NCI-H69 (cell line): ENCODE data around the gene SORBS2.
"Not testable (repeated sequence)": the region's sequence is repeated elsewhere in the genome, so short reads cannot be mapped to it uniquely, and the experiment has no call there.

Experiments used
- DNase-seq: peaks from one replicate; lab custom pipeline; 2025; lab: John Stamatoyannopoulos, UW

Gene SORBS2, protein sequence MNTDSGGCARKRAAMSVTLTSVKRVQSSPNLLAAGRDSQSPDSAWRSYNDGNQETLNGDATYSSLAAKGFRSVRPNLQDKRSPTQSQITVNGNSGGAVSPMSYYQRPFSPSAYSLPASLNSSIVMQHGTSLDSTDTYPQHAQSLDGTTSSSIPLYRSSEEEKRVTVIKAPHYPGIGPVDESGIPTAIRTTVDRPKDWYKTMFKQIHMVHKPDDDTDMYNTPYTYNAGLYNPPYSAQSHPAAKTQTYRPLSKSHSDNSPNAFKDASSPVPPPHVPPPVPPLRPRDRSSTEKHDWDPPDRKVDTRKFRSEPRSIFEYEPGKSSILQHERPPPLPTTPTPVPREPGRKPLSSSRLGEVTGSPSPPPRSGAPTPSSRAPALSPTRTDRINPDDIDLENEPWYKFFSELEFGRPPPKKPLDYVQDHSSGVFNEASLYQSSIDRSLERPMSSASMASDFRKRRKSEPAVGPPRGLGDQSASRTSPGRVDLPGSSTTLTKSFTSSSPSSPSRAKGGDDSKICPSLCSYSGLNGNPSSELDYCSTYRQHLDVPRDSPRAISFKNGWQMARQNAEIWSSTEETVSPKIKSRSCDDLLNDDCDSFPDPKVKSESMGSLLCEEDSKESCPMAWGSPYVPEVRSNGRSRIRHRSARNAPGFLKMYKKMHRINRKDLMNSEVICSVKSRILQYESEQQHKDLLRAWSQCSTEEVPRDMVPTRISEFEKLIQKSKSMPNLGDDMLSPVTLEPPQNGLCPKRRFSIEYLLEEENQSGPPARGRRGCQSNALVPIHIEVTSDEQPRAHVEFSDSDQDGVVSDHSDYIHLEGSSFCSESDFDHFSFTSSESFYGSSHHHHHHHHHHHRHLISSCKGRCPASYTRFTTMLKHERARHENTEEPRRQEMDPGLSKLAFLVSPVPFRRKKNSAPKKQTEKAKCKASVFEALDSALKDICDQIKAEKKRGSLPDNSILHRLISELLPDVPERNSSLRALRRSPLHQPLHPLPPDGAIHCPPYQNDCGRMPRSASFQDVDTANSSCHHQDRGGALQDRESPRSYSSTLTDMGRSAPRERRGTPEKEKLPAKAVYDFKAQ (N-terminal part only)

DNA sequence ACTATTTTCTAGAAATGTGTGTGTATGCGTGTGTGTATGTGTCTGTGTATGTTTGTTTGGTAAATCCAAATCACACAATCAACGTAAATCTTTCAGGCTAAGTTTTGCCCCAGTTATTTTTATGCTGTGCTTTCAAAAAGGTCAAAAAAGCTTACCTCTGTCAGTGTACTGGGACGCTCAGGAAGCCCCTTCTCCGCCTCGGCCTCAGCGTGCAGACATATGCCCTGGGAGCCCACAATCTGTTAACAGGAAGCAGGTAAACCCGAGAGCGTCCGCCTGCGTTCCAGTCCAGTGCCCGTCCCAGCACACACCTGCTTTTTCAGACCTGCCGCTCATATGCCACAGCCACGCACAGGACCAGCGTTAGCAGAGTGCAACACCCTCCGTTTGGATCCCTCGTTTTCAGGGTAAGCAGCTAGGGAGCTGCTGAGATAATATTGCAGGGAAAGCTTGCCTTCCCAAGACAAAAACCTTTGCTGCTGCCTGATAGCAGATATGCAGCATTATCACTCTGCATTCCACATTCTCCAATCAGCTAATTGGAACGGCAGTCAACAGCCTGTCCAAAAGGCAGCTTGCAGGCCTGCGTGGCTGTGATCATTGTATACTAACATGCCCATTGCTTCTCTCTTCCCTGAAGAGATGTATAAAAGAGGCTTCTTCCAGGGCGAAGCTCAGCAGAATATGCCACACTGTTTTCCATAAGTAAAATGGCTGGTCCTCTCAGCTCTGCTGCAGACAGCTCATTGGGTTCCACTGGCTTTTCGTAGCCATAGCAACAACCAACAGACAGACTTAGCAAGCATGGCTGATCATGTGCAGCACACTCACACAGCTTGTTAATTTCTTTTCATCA is at the start of gene SORBS2:
Gene SORBS2 (minus strand): TSS at position 686 of the 856 bp plus-strand sequence. CDS start 121,623 bp downstream, outside the sequence.
- DNase-seq, result peak; percentile 49

DNA sequence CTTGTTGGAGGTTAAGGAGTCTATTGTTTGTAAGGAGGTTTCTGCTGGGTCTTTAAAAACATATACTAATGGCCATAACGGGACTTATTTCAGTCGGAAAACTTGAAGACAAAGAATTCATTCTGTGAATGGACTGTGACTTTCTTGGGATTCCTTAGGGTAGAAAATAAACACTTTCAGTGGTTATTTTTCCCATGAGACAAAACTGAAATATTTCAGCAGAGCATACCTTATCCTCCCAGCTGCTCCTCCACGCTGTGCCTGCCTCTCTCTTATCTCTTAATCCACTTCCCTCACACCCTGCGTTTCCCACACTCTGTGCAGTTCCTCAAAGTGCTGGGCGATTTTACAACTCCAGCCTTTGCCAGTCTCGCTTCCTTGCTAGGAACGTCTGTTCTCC is 47.1 kb upstream of the SORBS2 start:
- DNase-seq, result no peak

DNA sequence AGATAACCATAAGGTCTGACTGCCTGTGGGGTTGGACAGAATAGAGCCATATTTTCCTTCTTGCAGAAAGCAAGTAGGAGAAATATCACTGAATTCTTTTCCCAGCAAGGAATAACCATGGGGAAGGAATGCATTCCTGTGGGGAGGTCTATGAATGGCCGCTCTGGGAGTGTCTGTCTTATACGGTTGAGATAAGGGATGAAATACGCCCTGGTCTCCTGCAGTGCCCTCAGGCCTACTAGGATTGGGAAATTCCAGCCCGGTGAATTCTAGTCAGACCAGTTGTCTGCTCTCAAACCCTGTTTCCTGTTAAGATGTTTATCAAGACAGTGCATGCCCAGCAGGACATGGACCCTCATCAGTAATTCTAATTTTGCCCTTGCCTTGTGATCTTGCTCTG is 45.6 kb upstream of the SORBS2 start:
- not testable (repeated sequence) for DNase-seq

- DNase-seq, result no peak
Measured at GRCh38 chr4:185853841-185854240, 41.8 kb upstream of the SORBS2 start.

GRCh38 chr4:185852961-185853360 is 41.0 kb upstream of the SORBS2 start:
- no peak for DNase-seq

DNA sequence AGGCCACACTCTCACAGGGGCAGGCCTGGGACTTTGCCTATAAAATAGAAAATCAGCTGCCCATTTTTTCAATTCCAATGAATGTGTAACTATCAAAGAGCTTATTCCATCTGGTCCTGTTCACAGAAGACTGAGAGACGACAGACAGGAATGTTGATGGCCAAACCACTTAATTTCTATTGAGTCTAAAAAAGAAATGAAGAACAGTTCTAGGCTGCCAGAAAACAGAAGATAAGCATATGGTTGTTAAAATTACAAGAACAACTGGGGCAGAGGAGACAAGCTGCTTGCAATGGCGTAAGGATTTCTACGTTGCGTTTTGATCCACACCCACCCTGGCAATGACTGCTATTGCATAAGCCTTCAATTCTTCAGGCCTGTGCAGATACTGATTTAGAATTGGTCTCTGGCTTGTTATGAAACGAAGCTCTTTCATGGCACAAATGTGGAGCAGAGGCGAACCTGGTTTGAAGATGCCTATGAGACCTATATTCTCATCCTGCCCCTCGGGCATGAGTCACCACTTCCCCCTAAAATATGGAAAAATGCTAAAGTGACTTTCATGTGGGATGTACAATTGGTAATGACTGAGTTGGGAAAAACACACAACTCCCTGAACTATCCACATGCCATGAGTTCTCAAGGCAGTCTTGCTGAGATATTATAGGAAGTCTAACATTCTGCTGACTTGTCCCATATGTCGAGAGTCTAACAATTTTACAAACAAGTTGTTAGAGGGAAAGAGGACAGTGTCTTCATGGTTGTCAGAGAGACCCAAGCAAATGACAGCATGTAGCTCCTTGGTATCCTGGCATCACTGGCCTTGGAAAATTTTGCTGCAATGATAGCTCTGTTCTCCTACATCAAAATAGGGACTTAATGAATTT is 37.9 kb upstream of the SORBS2 start:
- DNase-seq, result no peak

DNA sequence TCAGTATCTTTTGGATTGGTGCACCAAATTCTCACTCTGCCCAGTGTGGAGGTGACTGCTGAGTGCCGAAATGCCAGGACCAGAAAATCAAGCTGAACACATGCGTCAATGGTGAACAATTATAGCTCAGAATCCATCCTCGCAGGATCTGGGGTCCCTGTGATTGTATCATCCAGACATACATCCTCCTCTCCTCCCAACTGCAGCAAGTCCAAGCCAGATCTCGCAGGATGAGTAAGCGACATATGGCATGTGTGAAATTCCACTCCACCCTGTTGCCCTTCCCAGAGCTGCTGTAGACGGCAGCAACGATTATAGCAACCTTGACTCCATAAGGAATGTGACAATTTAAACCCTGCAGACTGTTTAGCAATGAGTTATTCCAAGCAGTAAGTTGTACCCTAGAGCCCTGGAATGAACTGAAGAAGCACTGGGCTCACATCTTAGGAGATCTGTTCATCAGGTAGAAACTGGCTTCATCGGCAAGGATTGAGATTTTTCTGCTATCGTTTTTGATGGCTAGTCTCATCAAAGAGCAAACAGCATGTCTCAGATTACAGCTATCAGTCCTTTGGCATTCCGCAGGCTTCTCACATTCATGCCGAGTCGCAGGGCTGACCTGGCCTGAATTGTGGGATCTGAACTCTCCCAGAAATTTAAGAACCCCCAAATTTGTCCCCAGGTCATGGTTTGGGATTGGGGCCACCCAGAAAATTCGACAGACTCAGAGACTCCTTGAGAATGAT is 35.5 kb upstream of the SORBS2 start:
- DNase-seq, result no peak

DNA sequence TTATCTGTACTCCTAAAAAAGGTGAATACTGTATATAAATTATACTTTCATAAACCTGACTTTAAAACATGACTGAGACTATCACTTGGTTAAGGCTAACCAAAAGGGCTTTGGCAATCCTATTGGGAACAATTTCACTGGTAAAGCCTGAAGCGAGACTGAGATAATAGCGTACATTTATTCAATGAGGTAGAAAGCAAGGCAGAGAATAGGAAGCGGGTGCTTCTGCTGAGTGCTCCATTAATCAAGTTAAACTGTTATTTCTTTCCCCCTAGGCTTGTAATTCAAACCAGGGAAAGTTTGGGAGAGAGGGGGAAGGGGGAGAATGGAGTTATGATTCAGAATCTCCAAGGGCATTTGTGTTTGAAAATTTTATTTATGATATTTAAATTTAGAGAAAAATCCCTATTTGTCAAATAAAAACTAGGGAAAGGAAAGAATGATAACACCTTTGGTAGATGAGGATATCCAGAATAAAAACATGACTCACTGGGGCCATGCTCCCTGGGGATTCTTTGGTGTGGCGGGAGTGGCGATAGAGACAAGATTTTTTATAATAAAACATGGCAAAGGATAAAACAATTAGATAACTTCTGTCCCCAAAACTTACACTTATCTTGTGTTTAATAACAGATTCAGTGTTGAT is 34.6 kb upstream of the SORBS2 start:
- no peak for DNase-seq

- no peak for DNase-seq
Measured at GRCh38 chr4:185845966-185846365, 34.0 kb upstream of the SORBS2 start.

DNA sequence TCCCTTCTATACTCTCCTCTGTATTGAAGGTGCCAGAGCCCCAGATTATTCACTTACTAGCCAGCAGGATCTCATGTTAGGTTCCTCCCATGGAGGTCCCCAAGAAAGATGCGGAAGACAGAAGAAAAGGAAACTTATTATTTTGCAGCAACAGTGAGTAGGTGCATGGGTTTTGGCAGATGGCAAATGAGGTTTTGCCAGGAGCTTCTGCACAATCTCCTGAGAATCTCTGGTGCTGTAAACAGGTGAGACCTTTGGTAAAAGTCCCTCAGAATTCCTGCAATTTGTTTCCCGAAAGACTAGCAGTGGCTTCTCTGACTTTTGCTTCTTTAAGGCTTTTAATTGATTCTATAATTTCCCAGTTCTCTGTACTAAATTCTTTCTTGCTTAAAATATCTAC is 29.5 kb upstream of the SORBS2 start:
- no peak for DNase-seq

GRCh38 chr4:185840953-185841352 is 29.0 kb upstream of the SORBS2 start:
- no peak for DNase-seq

- no peak for DNase-seq
Measured at GRCh38 chr4:185840201-185840600, 28.2 kb upstream of the SORBS2 start.

DNA sequence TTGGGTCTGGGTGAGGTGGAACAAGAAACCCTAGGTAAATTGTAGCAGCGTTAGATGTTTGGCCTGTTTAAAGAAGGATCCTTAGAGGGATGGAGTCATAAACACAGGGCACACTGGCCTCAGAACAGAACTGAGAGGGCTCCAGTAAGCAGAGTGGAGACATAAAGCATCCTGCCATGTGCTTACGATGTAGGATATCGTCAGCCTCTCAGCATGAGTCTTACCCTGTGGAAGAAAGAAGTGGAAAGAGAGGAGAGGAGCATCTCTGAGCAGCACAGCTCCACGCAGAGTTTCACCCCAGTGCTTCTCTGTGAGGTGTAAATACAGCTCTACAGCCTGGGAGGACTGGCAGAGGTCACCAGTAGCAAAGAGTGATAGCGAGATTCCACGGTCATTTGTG is 27.8 kb upstream of the SORBS2 start:
- DNase-seq, result no peak

- DNase-seq, result no peak
Measured at GRCh38 chr4:185839194-185839712, 27.3 kb upstream of the SORBS2 start.

GRCh38 chr4:185838514-185839193 is 26.7 kb upstream of the SORBS2 start:
- DNase-seq, result no peak

- DNase-seq, result no peak
Measured at GRCh38 chr4:185838104-185838452, 26.1 kb upstream of the SORBS2 start.

DNA sequence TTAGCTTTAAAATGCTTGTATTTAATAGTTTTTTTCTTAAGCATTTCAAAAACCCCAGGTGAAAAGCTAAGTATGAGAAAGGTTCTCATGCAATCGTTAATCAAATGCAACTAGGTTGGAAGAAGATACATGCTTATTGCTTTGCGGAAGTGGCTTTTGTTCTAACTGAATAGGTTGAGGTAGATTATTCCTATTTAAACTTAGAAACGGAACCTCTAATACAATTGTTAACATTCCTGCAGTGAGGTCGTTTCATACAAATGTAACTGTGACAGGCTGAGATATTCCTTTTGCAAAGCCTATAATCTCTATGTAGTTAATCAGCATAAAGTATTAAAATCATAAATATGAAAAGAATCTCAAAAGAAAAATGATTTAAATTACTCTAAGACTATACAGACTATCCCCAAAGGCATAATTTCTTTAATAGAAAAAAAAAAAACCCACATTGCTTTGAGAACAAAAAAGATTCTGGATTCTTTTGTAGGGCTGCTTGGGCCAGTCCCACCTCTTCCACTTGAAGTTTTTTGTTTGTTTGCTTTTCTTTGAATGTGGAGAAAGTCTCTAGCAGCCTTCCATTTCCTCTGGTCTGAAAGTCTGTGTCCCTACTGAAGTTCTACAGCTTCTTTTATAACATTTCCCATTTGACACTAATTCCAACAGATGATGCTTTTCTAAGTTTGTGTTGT is 25.6 kb upstream of the SORBS2 start:
- DNase-seq, result no peak
